ENCODE data around the gene PPP1R27.

Gene PPP1R27, protein sequence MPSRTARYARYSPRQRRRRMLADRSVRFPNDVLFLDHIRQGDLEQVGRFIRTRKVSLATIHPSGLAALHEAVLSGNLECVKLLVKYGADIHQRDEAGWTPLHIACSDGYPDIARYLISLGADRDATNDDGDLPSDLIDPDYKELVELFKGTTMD
- 0 to 0.44 (median 0) reads per million in 17 experiments for total RNA-seq

DNA sequence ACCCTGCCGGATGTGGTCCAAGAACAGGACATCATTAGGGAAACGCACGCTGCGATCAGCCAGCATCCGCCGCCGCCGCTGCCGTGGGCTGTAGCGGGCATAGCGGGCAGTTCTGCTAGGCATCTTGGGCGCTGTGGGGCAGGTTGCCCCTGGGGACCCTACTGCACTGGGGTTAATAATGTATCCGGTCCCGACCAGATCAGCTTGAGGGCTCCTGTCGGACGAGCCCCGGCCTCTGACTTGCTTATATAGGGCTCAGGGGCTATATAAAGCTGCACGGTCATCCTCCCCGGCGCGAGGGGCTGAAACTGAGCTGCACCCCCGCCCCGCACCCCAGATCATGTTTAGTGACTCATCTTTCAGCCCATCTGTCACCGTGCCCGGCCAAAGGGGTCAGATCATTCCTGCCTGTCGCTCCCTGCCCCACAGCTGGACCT lies at the start of gene PPP1R27:
Gene PPP1R27, minus strand, starts transcription at position 220 of the 437 bp plus-strand sequence. Its CDS starts 97 bp downstream, at position 123.
- no peak for DNase-seq

DNA sequence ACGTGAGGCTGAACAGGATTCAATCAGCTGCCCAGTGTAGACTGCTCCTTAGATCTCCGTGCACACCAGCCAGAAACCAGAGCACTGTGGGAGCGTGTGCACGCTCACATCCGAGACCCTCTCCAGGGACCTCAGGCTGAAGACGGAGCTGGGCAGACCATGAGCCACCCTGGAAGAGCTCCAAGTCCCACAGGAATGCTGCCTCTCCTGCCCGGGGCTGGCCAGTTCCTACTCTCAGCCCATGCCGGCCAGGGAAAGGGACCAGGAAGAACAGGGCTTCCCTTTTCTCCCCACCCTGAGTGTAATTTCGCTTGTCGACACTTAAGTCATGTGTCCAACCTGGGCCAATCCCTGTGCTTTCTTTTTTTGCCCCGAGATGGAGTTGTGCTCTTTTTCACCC lies 49.7 kb upstream of the PPP1R27 start:
- DNase-seq, result no peak

DNA sequence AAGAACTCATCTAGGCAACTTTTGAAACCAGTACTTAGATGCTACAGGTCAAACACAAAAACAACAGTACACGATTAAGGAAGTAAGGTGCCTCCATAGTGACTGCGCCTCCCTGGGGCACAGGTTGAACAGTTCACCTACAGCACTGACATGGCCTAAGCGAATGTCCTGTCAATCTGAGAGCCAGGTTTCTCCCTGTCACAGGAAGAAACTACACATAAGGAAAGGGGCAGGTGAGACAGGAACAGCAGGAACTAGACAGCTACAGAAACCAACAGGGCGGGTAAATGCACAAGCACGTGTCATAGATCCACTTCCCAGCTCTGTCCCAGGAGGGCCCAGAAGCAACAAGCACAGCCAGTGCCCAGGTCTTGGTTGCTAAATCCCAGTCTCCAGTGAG lies 44.3 kb upstream of the PPP1R27 start:
- DNase-seq, result no peak

DNA sequence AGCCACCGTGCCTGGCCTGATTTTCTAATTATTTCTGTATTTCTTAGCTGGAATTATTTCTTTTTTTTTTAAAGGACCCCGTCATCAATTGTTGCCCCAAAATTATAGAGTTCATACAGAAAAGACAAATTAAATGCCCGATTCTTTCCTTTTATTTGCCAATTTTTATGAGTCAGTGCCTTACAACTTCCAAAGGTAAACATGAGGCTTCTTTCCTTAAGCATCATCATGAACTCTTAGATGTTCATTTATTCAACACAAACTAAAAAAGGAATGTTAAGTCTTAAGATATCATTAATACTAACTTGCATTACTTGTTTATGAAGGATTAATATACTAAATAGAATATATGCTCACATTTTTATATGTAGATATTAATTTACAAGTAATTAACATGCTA lies 43.4 kb upstream of the PPP1R27 start:
- no peak for DNase-seq

DNA sequence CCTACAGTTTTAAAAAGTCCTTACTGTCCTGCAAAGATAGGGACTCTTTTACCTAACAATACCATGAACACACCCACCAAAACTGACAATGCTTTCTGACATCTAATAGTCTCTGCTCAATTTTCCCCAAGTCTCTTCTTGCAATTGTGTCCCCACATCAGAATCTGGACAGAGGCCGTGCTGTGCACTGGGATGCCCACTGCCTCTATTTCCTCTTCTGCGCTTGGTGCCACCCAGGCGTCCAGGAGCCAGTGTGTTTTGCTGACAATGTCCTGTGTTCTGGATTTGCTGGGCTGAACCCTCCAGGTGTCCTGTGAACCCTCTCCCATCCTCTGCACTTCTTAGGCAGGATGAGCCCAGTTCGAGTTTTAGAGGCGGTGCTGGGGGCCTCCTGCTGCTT lies 42.7 kb upstream of the PPP1R27 start:
- DNase-seq, result no peak

DNA sequence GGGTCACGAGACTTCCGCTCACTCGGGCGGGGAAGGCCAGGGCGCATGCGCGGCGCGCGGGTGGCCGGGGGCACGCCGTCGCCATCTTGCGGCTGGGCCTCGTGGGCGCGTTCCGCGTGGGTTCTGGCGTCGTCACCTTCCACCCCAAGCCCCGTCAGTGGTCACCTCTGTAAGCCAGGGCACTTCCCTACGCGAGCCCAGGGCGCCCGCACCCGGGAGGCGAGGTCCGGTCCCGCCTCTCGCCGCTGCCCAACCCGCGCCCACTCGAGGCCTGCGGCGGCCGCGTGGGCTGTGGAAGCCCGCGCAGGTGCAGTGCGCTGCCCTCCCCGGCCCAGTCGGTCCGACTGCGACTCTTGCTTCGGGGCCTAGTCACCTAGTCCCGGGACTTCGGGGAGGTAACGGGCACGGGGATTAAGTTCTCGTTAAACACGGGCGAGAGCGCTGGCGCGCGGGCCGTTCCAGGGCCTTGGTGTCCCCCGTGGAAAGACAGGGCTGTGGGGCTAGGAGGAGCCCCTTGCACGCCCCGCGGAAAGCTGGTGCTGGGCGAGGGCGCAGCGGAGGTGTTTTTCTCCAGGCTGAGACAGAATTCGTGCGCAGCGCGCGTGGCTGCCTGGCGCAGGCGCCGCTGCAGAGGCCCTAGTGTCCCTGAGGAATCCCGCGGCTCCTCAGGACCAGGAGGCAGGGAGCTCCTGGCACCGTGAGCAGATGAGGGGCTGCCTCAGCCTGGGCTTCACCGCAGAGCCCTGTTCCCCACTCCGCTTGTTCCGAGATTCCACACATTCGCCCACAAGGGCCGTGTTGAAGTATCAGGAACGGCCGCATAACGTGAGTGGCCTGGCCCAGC lies 36.8 kb upstream of the PPP1R27 start:
- peak; percentile 97 to 99 (median 98) for DNase-seq

DNA sequence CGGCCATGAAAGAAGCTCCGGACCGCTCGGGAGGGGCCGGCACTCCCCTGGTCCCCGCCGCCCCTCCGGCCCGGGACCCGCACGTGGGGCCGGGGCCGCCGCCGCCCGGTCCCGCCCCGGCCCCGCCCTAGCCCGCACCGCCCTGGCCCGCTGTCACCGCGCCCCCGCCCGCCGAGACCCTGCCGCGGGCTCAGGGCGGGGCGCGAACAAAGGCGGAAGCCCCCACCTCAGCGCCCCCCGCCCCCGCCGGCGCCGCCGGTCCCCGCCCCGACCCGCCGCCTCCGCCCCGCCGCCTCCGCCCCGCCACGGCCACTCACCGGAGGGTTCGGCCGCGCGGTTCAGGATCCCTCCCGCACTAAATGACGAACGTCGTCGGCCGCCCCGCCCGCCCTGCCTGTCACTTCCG lies 36.1 kb upstream of the PPP1R27 start, which contains the start of gene ARHGDIA:
Gene ARHGDIA, minus strand, starts transcription at position 357 of the 406 bp plus-strand sequence. CDS start 1,407 bp downstream, outside the sequence.
- no peak for DNase-seq

DNA sequence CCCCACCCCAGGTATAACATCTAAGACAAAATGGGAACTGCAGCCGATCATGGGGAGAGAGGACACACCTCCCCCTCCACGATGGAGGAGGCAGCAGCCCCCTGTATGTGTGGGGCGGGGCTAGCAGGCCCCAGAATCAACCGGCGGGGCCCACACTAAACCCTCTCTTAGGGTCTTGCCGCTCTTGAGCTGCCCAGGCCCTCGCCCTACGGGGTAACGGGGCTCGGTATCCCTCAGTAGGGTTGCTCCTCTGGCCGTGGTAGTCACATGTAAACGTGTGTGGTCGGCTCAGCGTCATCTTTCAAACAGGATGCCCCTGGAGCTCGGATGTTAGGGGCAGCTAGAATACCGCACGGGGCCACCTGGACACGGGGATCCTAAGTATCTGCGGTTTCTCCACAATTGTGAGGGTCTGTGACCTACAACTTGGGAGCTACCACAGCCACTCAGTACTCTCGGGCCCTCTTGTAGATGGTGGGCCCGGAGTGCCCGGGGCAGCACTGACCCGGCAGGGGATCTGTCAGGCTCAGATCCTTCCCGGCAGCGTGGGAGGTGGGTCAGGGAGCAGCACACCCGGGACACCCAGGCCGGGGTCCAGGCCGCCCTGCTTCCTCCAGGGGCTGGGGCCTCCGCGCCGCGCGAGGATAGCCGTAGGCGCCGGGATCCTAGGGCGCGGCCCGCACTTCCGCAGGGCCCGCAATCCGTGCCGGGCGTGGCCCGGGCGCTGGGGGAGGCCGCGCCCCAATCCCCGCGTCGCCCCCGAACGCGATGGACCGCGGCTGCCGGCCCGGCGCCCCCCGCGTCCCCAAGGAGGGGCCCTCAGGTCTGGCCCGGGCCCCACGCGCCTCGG lies 35.5 kb upstream of the PPP1R27 start:
- DNase-seq, result peak; percentile 70 to 85 (median 74)

DNA sequence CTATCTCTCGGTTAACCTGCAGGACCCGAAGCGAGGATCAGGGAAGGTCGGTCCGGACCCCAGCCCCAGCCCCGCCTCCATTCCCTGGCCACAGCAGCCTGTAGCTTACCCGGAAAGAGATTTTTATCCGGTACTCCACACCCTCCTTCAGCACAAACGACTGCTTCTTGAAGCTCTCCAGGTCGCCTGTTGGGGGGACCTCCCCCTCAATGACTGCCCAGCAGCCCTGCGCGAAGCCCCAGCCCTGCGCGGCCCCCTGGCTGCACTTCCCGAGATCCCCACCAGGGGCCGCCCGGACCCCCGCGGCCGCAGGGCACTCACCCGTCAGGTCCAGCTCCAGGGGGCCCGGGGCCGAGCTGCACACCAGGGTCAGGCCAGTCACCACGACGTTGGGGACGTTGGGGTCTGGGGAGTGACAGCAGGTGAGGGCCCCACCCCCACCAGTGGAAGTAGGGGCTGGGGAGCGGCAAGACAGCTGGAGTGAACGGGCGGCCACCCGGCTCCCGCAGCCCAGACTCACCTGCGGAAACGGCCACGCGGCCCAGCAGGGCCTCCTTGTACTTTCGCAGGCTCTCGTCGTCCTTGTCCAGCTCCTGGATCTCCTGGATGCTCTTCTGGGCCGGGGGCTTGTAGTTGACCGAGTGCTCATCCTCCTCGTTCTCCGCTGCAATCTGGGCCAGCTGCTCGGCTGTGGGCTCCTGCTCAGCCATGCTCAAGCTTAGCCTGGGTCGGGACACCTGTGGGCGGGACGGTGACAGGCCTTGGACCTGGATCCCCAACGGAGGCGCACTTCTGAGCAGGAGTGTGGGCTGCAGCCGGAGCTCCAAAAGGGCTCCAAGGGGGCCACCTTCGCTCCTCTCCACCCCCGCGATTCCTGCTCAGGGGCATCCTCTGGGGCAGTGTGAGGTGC lies 34.6 kb upstream of the PPP1R27 start:
- DNase-seq, result peak in 3 of 4 experiments; percentile 33 to 61 (median 48)

DNA sequence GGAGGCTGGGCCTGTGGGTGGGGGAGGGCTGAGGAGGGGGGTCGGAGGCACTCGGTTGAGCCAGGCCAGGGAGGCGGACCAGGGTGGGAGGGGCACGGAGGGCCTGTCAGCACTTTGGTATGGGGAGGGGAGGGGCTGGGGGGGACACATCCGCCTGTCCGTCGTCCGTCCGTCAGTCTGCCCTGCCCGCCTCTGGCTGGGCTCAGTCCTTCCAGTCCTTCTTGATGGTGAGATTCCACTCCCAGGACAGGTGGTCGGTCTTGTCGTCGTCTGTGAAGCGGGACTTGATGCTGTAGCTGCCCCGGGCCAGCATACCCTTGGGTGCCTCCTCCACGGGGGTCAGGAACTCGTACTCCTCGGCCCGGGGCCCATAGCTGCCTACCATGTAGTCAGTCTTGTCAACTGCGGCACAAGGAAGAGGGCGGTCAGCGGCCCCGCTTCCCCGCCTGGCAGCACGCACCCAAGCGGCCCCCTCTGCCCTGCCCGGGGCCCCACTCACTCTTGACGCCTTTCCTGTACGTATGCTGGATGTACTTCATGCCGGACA lies 33.9 kb upstream of the PPP1R27 start:
- DNase-seq, result no peak

DNA sequence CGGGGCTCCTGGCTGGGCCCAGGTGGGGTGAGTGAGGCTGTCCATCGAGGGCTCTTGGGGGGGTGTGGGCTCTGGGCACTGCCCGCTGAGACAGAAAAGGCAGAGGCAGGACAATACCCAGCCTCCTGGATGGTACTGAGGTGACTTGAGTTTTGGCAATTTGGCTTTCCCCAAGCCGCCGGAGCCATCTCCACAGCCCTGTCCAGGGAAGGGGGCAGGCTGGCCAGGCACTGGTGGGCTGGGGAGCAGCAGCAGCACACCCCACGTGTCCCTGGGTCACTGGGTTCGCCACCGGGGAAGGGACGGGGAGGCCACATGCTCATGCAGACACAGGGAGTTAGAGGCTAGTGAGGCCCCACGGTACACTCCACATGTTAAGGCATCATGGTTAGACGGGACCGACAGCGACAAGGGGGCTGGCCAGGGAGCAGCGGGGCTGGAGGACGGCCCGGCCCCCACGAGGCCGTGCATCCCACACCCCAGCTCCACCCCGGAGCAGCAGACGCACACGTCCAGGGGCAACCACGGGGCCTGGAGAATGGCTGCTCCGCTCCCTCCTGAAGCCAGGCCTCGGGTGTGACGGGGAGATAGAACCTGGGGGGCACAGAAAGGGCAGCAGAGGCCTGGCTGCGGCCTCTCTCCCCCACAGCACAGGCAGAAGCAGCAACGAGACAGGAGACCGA lies 33.3 kb upstream of the PPP1R27 start:
- no peak for DNase-seq

DNA sequence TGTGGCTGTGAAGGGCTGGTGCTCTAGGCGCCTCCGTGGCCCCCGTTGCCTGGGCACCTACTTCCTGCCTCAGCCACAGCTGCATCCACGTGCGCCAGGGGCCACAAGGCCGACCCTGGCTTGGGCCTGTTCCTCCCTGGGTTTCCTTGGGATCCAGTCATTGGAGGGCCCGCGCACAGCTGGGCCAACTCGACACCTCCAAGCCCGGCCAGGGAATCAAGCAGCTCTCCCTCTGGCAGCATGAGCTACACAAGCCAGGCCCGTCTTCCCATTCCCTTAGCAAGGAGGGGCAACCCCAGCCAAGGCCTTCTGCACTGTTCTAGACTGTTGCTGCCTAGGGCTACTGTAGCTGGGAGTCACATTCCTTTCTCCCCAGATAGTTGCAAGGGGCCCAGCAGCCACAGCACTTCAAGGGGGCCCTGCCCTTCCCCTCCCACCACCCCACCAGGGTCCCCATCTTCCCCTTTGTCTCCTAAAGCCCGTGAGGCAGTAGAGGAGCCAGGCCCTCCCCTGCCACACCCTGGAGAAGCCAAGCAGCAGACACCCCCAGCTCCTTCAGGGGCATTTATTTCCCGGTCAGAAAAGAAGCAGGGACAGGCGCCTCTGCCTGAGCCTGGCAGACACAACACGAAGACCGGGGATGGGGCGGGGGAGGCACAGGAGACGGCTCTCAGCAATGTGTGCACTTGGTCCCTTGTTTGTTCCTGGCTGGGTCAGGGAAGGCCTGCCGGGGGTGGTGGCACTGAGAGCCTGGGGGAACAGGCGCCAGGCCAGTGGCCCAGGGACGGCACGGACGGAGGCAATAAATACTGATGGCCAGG lies 32.5 kb upstream of the PPP1R27 start:
- peak; percentile 13 to 49 (median 29) for DNase-seq

DNA sequence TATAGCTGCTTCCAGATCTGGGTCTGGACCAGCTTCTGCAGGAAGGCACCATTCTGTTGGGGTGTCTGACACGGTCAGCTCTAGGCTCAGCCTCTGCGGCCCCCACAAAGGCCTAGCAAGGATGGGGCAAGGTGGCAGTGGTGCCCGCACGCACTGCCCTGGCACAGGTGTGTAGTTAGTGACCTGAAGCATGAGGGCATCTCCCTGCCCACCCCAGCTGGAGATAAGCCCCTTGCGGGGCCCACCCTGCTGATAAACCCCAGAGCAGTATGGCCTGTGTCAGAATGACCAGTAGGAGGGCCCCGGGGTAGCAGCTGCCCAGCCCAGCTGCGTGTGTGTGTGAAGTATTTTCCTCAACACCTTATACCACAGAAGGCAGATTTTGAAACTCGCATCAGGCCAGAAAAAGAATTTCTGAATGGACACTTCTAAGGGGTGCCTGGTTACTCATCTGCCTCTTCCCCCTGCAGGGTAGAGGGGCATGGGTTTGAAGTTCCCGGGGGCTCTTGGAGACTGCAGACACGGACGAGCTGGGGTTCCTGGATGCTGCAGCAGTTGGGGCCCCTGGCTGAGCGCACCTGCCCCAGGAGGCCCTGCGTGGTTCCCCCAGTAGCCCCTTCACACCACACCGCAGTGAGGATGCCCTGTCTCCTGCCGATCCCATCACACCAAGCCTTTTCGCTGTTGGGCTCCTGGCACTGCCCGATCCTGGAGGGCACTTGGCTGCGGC lies 31.8 kb upstream of the PPP1R27 start:
- no peak for DNase-seq

DNA sequence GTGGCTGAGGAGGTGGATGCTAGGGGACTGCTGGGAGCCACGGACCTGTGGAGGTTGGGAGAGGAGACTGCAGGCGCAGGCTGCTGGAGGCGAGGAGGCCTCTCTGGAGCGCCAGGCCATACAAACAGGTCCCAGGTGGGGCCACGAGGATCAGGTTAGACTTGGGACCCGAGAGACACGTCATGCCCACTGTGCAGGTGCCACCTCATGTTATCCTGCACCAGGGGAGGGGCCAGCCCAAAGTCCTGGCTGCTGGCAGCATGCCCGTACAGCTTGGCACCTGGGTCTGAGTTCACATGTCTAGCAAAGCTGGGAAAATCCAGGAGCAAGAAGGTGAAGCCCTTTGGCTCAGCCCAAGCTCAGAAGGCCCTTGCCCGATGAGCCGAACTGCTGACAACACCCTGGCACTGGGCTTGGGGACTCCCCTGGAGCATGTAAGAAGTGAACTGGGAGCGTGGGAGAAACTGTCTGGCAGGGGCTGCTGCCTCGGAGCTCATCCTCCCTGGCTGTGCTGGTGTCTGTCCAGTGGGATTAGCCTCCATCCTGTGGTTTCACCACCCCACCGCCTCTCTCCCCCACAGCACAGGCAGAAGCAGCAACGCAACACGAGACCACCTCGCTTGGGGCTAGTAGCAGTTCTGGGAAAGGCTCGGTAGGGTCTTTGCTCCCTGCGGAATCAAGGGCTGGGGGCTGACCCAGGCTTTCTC lies 31.0 kb upstream of the PPP1R27 start:
- peak in 1 of 4 experiments; percentile 29 for DNase-seq

DNA sequence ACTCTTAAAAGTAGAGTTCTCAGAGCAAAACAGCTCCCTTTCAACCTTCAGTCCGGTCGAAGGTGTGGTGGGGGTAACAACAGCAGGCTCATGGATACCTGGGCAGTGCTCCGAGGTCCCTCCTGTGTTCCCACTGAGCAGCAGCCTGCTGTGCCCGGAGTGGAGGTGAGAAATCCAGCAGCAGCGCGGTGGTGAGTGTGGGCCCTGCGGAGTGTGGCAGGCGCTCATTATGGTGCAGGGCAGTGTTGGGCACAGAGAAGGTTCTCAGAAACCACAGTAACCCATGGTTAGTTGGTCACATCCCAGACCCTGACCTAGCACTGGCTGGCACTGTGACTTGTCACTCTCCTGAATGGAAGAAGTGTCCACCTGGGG lies 30.5 kb upstream of the PPP1R27 start:
- no peak for DNase-seq

DNA sequence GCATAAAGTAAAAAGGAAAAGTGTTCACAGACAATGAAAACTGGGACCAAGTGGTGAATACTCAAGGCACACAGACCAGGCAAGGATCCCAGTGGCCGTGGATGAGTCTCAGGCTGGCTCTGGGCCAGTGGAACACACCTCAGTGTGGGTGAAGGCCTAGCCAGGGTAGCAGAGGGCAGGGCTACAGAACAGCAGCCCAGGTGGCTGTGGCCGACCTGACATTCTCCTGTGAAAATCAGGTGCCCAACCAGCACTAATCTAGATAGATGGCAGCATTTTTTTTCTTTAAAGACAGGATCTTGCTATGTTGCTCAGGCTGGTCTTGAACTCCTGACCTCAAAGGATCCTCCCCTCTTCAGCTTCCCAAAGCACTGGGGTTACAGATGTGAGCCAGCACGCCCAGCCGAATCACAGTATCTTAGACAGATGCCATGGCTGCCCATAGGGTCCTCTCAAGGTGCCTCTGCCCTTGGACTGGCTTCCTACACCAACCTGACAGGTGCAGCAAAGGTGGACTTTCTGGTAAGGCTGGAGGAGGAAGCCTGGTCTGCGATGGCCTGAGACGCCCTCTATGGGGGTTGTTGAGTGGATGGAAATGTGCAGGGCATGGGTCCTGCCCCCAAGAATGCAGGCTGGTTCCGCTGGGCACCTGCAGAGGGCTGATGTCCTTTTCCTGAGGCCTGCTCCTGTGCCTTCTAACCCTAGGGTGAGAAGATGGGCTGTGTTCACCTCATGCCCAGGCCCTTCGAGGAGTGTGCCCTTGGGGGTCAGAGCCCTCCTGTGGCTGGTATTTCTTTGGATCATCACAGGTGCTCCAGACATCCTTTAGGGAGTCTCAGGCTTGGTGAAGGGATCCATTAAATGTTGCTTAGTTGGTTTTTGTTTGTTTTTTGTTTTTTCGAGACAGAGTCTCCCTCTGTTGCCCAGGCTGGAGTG lies 29.3 kb upstream of the PPP1R27 start:
- no peak for DNase-seq

DNA sequence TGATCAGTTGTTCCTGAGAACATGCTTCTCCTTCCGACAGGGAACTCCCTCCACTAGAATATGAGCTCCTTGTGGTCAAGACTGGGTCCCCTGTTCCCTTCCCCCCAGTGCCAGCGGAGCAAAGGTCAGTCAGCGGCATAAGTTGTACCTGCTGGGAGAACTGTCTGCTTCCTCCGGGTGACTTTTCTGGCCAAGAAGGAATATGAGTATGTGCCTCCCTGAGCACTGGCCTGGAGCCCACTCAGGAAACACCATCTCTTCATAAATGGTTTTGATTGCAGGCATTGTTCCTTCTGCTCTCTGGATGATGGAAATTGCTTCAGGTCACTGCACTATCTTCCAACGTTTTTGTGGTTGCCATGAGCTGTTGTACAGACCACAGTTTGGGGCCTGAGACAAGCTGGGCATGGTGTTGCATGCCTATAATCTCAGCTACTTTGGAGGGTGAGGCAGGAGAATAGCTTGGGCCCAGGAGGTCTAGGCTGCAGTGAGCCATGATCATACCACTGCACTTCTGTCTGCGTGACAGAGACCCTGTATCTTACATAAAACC lies 28.3 kb upstream of the PPP1R27 start:
- DNase-seq, result no peak
